GM12878 (cell line): ENCODE results near the gene RAB3A. TPM values are rescaled to one million over a fixed set of nuclear protein-coding genes. Genes with fewer than 3 reads are reported as not detected.

Experiments used
- ATAC-seq: fragments of 200-7000 bp; cut with Tn5 transposase; 3 replicates; pipeline ENCODE4 v1.9.1; 2020; ENCODE audit warnings: mild to moderate bottlenecking, moderate library complexity
- BruUV-seq: library from RNA; stranded (reverse); fragments of 400-500 nt; replicated peaks from 2 replicates; lab custom pipeline; 2021; lab: Mats Ljungman, UMichigan
- CTCF ChIA-PET: fragments of 300-600 bp; sonication (Branson Sonifier 250); formaldehyde crosslinking; extraction: SDS; loops from one replicate; lab custom pipeline; 2021; ENCODE audit warnings: inconsistent platforms; lab: Yijun Ruan, JAX
- POLR2A ChIA-PET: fragments of 350-600 bp; formaldehyde crosslinking; extraction: SDS; loops from one replicate; lab custom pipeline; 2021; ENCODE audit warnings: inconsistent platforms; lab: Charles Lee
- RAD21 ChIA-PET: fragments of 300-600 bp; sonication (Branson Sonifier 250); formaldehyde crosslinking; loops from one replicate; lab custom pipeline; 2023; ENCODE audit warnings: antibody characterized with exemption; ENCODE audit not compliant: unreplicated experiment; lab: Charles Lee
- SMC1A ChIA-PET: fragments of 300-600 bp; sonication (Branson Sonifier 250); formaldehyde crosslinking; loops from one replicate; lab custom pipeline; 2023; ENCODE audit not compliant: unreplicated experiment, uncharacterized antibody; lab: Charles Lee
- DNase-seq: peaks from one replicate; pipeline ENCODE4 v3.0.0-alpha.2; 2011; ENCODE audit warnings: low read depth, low spot score
- FAIRE-seq: peaks from 3 replicates; lab custom pipeline; 2011; peaks lifted over from hg19 to GRCh38; lab: Jason Lieb, UNC
- H2AFZ ChIP-seq: 2 replicates; pipeline ENCODE4 v1.6.0; 2011; ENCODE audit warnings: low read depth, low read length, control low read depth; ENCODE audit not compliant: control insufficient read depth
- H3K27ac ChIP-seq: 2 replicates; pipeline ENCODE4 v1.5.1; 2011; ENCODE audit warnings: control low read depth; ENCODE audit not compliant: control insufficient read depth, insufficient read depth
- H3K27me3 ChIP-seq, 2 experiments: replicated peaks in 1 of 2; 2 replicates each; pipeline versions ENCODE4 v1.6.0 to v1.6.1; 2011; ENCODE audit warnings: low read length in 1 of 2; ENCODE audit not compliant: control insufficient read depth in 2 of 2, insufficient read depth in 2 of 2
- H3K36me3 ChIP-seq, 2 experiments: 2 replicates each; pipeline ENCODE4 v1.5.1; 2011; ENCODE audit warnings: low read length in 1 of 2; ENCODE audit not compliant: control insufficient read depth in 2 of 2, insufficient read depth in 2 of 2
- H3K4me1 ChIP-seq: 2 replicates; pipeline ENCODE4 v1.6.1; 2011; ENCODE audit warnings: mild to moderate bottlenecking, low read length, moderate library complexity, mixed read lengths; ENCODE audit not compliant: control insufficient read depth, insufficient read depth
- H3K4me2 ChIP-seq: 2 replicates; pipeline ENCODE4 v1.6.0; 2011; ENCODE audit warnings: control low read depth; ENCODE audit not compliant: control insufficient read depth, insufficient read depth
- H3K4me3 ChIP-seq: fragments of 200-600 bp; sonication (generic); 2 replicates; pipeline ENCODE4 v1.5.1; 2016
- H3K79me2 ChIP-seq: 2 replicates; pipeline ENCODE4 v1.6.0; 2011; ENCODE audit warnings: low read length; ENCODE audit not compliant: control insufficient read depth, insufficient read depth
- H3K9ac ChIP-seq: 2 replicates; pipeline ENCODE4 v1.8.0; 2011; ENCODE audit warnings: low read length, control low read depth, mixed read lengths; ENCODE audit not compliant: control insufficient read depth, insufficient read depth
- H3K9me3 ChIP-seq: replicated peaks from 3 replicates; pipeline ENCODE4 v1.5.1; 2011; ENCODE audit warnings: mild to moderate bottlenecking, low read length; ENCODE audit not compliant: control insufficient read depth, insufficient read depth
- H4K20me1 ChIP-seq: 2 replicates; pipeline ENCODE4 v1.6.0; 2011; ENCODE audit not compliant: control insufficient read depth, insufficient read depth
- CEBPB ChIP-seq, 2 experiments: fragments of 150-350 bp in 1 of 2; IDR thresholded peaks; 2 replicates each; pipeline ENCODE4 v1.6.1; 2012 to 2014; ENCODE audit warnings: low read depth in 2 of 2, low read length in 2 of 2, borderline replicate concordance in 1 of 2, inconsistent platforms in 1 of 2
- CREM ChIP-seq: IDR thresholded peaks from 2 replicates; pipeline ENCODE4 v1.6.1; 2014; ENCODE audit warnings: antibody characterized with exemption, low read depth
- EP300 ChIP-seq, 2 experiments: fragments of 150-350 bp in 1 of 2; IDR thresholded peaks; 2 replicates each; pipeline ENCODE4 v1.6.1; 2011 to 2012; ENCODE audit warnings: low read depth in 2 of 2, low read length in 2 of 2, borderline replicate concordance in 1 of 2, improper control_type of control experiment in 1 of 2, inconsistent platforms in 1 of 2; ENCODE audit not compliant: control insufficient read depth in 1 of 2
- KDM1A ChIP-seq: fragments of 200-600 bp; sonication (generic); IDR thresholded peaks from 2 replicates; pipeline ENCODE4 v1.6.1; 2016; ENCODE audit warnings: borderline replicate concordance
- KLF5 ChIP-seq: fragments of 450-650 bp; IDR thresholded peaks from 2 replicates; pipeline ENCODE4 v1.6.1; 2014; ENCODE audit warnings: mild to moderate bottlenecking; ENCODE audit not compliant: partially characterized antibody
- NRF1 ChIP-seq: conservative IDR thresholded peaks from 2 replicates; pipeline ENCODE4 v1.6.1; 2011; ENCODE audit warnings: mild to moderate bottlenecking, low read depth, low read length, improper control_type of control experiment
- RUNX3 ChIP-seq: IDR thresholded peaks from 2 replicates; pipeline ENCODE4 v1.6.1; 2012; ENCODE audit warnings: low read length, inconsistent platforms
- SREBF1 ChIP-seq: IDR thresholded peaks from 2 replicates; pipeline ENCODE4 v1.6.1; 2012; ENCODE audit warnings: mild to moderate bottlenecking, low read length
- STAT3 ChIP-seq: IDR thresholded peaks from 2 replicates; pipeline ENCODE4 v1.6.1; 2011; ENCODE audit warnings: low read depth, low read length, improper control_type of control experiment
- YY1 ChIP-seq: IDR thresholded peaks from 2 replicates; pipeline ENCODE4 v1.6.1; 2011; ENCODE audit warnings: low read depth, mild to moderate bottlenecking, low read length
- WGBS: methylation state at CpG from one replicate; pipeline ENCODE4 v1.1.6; 2016; ENCODE audit warnings: low lambda C conversion rate; ENCODE audit not compliant: insufficient replicate concordance, insufficient coverage; ENCODE audit errors: missing lambda C conversion rate; 5-methylcytosine and 5-hydroxymethylcytosine counted together
- in situ Hi-C: fragments of 300-500 bp; cut with MboI; formaldehyde crosslinking; loops from 9 replicates; pipeline ENCODE4 v1.14.3; 2018; ENCODE audit warnings: mixed read lengths
- intact Hi-C: fragments of 100-400 bp; cut with micrococcal nuclease; formaldehyde crosslinking; loops from one replicate; pipeline ENCODE4 v1.14.2; 2022; ENCODE audit not compliant: unreplicated experiment
- polyA plus RNA-seq, 11 experiments: library from polyadenylated mRNA; depleted of rRNA in 4 of 11; unstranded in 6 of 11; stranded (reverse) in 5 of 11; fragments of >200 nt; fragmentation: Nextera tagmentation in 4 of 11; fragmentation: Illumina TruSeq in 1 of 11; extraction: Ambion mirVana in 4 of 11; extraction: Trizol in 1 of 11; gene quantifications; 1 replicate in 1 of 11; 2 replicates in 10 of 11; pipeline versions ENCODE4 v1.2.1 to v1.2.3, GENCODE V29; 2011 to 2016; ENCODE audit warnings: inconsistent platforms in 2 of 11, missing spikeins in 2 of 11, low read depth in 1 of 11
- total RNA-seq, 4 experiments: library from RNA; depleted of rRNA in 3 of 4; stranded (reverse); fragments of >200 nt in 3 of 4; fragmentation: Illumina TruSeq in 1 of 4; extraction: Trizol in 1 of 4; gene quantifications; 2 replicates each; pipeline versions ENCODE4 v1.2.1 to v1.2.3, GENCODE V29; 2013 to 2021

RAB3A gene
- total and polyA plus RNA-seq, 10 of the 15 experiments (the other 5 are each of a cell fraction or from before 2014, with no cell fraction given) = 0.07 to 3.5 (median 1.2) TPM; not detected in 1

DNA sequence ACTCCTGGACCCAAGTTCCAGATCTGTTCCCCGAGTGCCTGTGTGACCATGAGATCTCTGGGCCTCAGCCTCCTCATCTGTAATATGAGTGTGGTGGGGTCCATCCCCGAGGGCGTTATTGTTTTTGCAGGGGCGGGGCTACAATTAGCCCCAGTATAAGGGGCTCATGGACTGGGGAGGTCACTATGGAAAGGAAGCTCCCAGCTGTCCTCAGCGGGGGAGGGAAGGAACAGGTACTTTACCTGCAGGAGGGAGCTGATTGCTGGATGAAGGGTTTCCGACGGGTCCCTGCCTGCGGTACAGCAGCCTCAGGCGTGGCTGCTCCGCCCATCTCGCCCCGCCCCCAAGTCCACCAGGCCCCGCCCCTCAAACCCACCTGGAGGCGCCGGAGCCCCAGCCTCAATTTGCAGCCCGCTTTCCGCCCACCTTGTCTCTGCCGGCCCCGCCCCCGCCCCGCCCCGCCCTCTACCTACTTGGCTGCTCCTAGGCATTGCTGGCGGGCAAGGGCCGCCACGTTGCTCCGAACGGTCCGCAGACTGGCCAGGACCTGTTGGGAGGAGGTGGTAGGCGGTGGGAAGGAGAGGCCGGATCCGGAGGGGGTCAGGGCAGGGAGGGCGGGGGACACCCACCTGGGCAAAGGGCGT is 16.9 kb upstream of the RAB3A start:
- TF ChIP-seq RUNX3 (no peak), EP300 (IDR thresholded peaks at IDR 0.05; ENCODE audit: borderline replicate concordance in 1 of 2, control insufficient read depth in 1 of 2, low read depth in 2 of 2, low read length in 2 of 2) (no peak), YY1 (no peak), CEBPB (IDR thresholded peaks at IDR 0.05; ENCODE audit: borderline replicate concordance in 1 of 2, low read depth in 2 of 2, low read length in 2 of 2) (no peak), SREBF1 (no peak), STAT3 (no peak), KDM1A (no peak), CREM (no peak), KLF5 (no peak), NRF1 (no peak)
- TF ChIP-seq, all 136 proteins: peak for 0
- no peak overlapping the region for H3K4me3 ChIP-seq
- 26% methylated on average over 10 of the region's 33 CpGs for WGBS
- peaks cover 0 to 4% of the 10 kb centered on the region in 2 experiments; a peak in 2 of 4 replicates for H3K27me3 ChIP-seq
- no peaks in the 10 kb centered on the region; the same call in 2 of the 3 replicates for H3K9me3 ChIP-seq
- no TSS peak for BruUV-seq
- SMC1A ChIA-PET = interaction anchor here (2.2 kb wide), 1 partner anchor 35 kb away, joined by 7 read pairs; a partner anchor contains a TSS
- intact Hi-C loops (no loop called here), in situ Hi-C loops (no loop called here)
- no peaks in the 10 kb centered on the region for H3K79me2 ChIP-seq
- H3K4me2 ChIP-seq = no peak overlapping the region
- FAIRE-seq = no peak
- H3K4me1 ChIP-seq = peaks cover 8% of the 10 kb centered on the region
- no peaks in the 10 kb centered on the region for H4K20me1 ChIP-seq
- no peaks in the 10 kb centered on the region for H3K36me3 ChIP-seq
- no peak overlapping the region for H2AFZ ChIP-seq
- no peak for DNase-seq
- H3K9ac ChIP-seq = no peak overlapping the region
- ATAC-seq = no peak
- RAD21 ChIA-PET = no interaction called here
- H3K27ac ChIP-seq = no peak overlapping the region
- POLR2A ChIA-PET = interaction anchor here (0.6 to 1.7 kb wide), 3 partner anchors 17 to 60 kb away, joined by 3 to 4 read pairs (median 3); partner anchors contain the start of gene RAB3A
- CTCF ChIA-PET = interaction anchor here (1.0 to 1.2 kb wide), 2 partner anchors 11 to 12 kb away, joined by 3 to 7 read pairs; no protein-coding TSS in a partner anchor
